Neuronal stem cell (in vitro differentiated cells): Measurements from ENCODE around the gene LHX4.

Experiments used
- DNase-seq: peaks from one replicate; pipeline ENCODE4 v3.0.0-alpha.2; 2013; ENCODE audit warnings: low spot score
- H2AFZ ChIP-seq: one replicate; pipeline ENCODE4 v1.6.1; 2013; ENCODE audit warnings: mild to moderate bottlenecking, low read length, inconsistent platforms
- H2AK5ac ChIP-seq: 2 replicates; pipeline ENCODE4 v1.6.1; 2013; ENCODE audit warnings: low read depth, mild to moderate bottlenecking, inconsistent platforms, low read length, moderate library complexity, mixed read lengths
- H2BK120ac ChIP-seq: 2 replicates; pipeline ENCODE4 v1.6.1; 2013; ENCODE audit warnings: low read depth, mild to moderate bottlenecking, inconsistent platforms, low read length, moderate library complexity, mixed read lengths
- H2BK12ac ChIP-seq: one replicate; pipeline ENCODE4 v1.6.1; 2013; ENCODE audit warnings: low read length, inconsistent platforms
- H2BK15ac ChIP-seq: 2 replicates; pipeline ENCODE4 v1.6.1; 2013; ENCODE audit warnings: mild to moderate bottlenecking, low read length, inconsistent platforms, mixed read lengths
- H2BK5ac ChIP-seq: one replicate; pipeline ENCODE4 v1.6.1; 2013; ENCODE audit warnings: inconsistent platforms, mild to moderate bottlenecking, low read length, moderate library complexity
- H3K14ac ChIP-seq: one replicate; pipeline ENCODE4 v1.6.1; 2013; ENCODE audit warnings: low read length, inconsistent platforms
- H3K18ac ChIP-seq: 2 replicates; pipeline ENCODE4 v1.6.1; 2013; ENCODE audit warnings: low read length, inconsistent platforms
- H3K23ac ChIP-seq: 2 replicates; pipeline ENCODE4 v1.6.1; 2013; ENCODE audit warnings: low read depth, mild to moderate bottlenecking, mixed read lengths, low read length, inconsistent platforms; ENCODE audit not compliant: poor library complexity
- H3K27ac ChIP-seq: replicated peaks from 3 replicates; pipeline ENCODE4 v1.5.1; 2013; ENCODE audit warnings: low read length, inconsistent platforms
- H3K27me3 ChIP-seq, 3 experiments: 2 replicates each; pipeline ENCODE4 v1.6.1; 2013; ENCODE audit warnings: low read length in 3 of 3, mild to moderate bottlenecking in 2 of 3, inconsistent platforms in 1 of 3, low read depth in 1 of 3, mixed read lengths in 1 of 3, moderate library complexity in 1 of 3; ENCODE audit not compliant: control insufficient read depth in 3 of 3, insufficient read depth in 3 of 3
- H3K36me3 ChIP-seq, 2 donors: replicated peaks in 1 of 2; 2 replicates each; pipeline ENCODE4 v1.6.1; 2013; ENCODE audit warnings: low read length in 2 of 2; ENCODE audit not compliant: control insufficient read depth in 2 of 2, insufficient read depth in 2 of 2
- H3K4ac ChIP-seq: 2 replicates; pipeline ENCODE4 v1.6.1; 2013; ENCODE audit warnings: inconsistent platforms, mild to moderate bottlenecking, low read length, moderate library complexity
- H3K4me1 ChIP-seq, 2 donors: 1 replicate in 1 of 2; 2 replicates in 1 of 2; pipeline ENCODE4 v1.6.1; 2013; ENCODE audit warnings: low read length in 2 of 2, low read depth in 1 of 2; ENCODE audit not compliant: control insufficient read depth in 2 of 2, insufficient read depth in 1 of 2
- H3K4me2 ChIP-seq: one replicate; pipeline ENCODE4 v1.6.1; 2013; ENCODE audit warnings: mild to moderate bottlenecking, low read length, inconsistent platforms; ENCODE audit not compliant: insufficient read depth, poor library complexity, severe bottlenecking
- H3K4me3 ChIP-seq, 2 donors: 2 replicates each; pipeline ENCODE4 v1.5.1; 2013; ENCODE audit warnings: low read length in 2 of 2, mild to moderate bottlenecking in 2 of 2, inconsistent platforms in 1 of 2, moderate library complexity in 1 of 2
- H3K79me1 ChIP-seq: one replicate; pipeline ENCODE4 v1.6.1; 2013; ENCODE audit warnings: low read depth, mild to moderate bottlenecking, inconsistent platforms, low read length, moderate library complexity
- H3K9ac ChIP-seq: one replicate; pipeline ENCODE4 v1.6.1; 2013; ENCODE audit warnings: mild to moderate bottlenecking, low read depth, low read length, inconsistent platforms; ENCODE audit not compliant: poor library complexity
- H3K9me3 ChIP-seq, 2 donors: replicated peaks in 1 of 2; 2 replicates each; pipeline versions ENCODE3 to v1.6.1; 2013; ENCODE audit warnings: low read length in 2 of 2, mild to moderate bottlenecking in 2 of 2, inconsistent platforms in 1 of 2, low read depth in 1 of 2, mixed read lengths in 1 of 2, moderate library complexity in 1 of 2; ENCODE audit not compliant: control insufficient read depth in 2 of 2, insufficient read depth in 1 of 2
- H4K8ac ChIP-seq: one replicate; pipeline ENCODE4 v1.6.1; 2013; ENCODE audit warnings: low read depth, mild to moderate bottlenecking, inconsistent platforms, low read length, moderate library complexity
- H4K91ac ChIP-seq: one replicate; pipeline ENCODE4 v1.6.1; 2013; ENCODE audit warnings: low read length, low read depth, mild to moderate bottlenecking, inconsistent platforms; ENCODE audit not compliant: poor library complexity
- WGBS, 2 donors: extraction: QIAGEN DNeasy Blood & Tissue Kit; methylation state at CpG; one replicate each; pipeline ENCODE4 v1.1.7; 2013; ENCODE audit warnings: missing lambda C conversion rate in 2 of 2, mixed read lengths in 1 of 2; ENCODE audit not compliant: insufficient read length in 2 of 2, insufficient replicate concordance in 1 of 2; ENCODE audit errors: extremely low coverage in 2 of 2; 5-methylcytosine and 5-hydroxymethylcytosine counted together

Gene LHX4

GRCh38 chr1:180258935-180259334, 28.9 kb downstream of the LHX4 start:
- Histone ChIP-seq H3K9ac (peak overlapping the region; percentile 2), H2BK12ac (no peak overlapping the region), H3K23ac (no peak overlapping the region), H3K27me3 (peaks cover 0 to 41% (median 2%) of the 10 kb centered on the region in 3 experiments), H3K9me3 (no peaks in the 10 kb centered on the region), H2BK15ac (no peak overlapping the region), H3K4me2 (no peak overlapping the region), H3K4me1 (peaks cover 0 to 2% of the 10 kb centered on the region in 2 donors), H2BK120ac (no peak overlapping the region), H2AFZ (no peak overlapping the region), H4K91ac (no peak overlapping the region), H2BK5ac (peak overlapping the region; percentile 10), H2AK5ac (peak overlapping the region; percentile 79), H3K27ac (no peak overlapping the region), H3K4me3 (no peak overlapping the region), H3K36me3 (no peaks in the 10 kb centered on the region), H3K79me1 (no peaks in the 10 kb centered on the region), H3K4ac (no peak overlapping the region), H3K18ac (peak overlapping the region; percentile 11), H4K8ac (no peak overlapping the region), H3K14ac (no peak overlapping the region)
- no peak for DNase-seq
- WGBS, 2 donors, result no CpG with 5 or more reads among the region's 5 CpGs

- Histone ChIP-seq H2AFZ (no peak overlapping the region), H3K27ac (no peak overlapping the region), H3K4ac (no peak overlapping the region), H2BK12ac (no peak overlapping the region), H3K14ac (no peak overlapping the region), H3K4me2 (no peak overlapping the region), H3K4me1 (peaks cover 0 to 7% of the 10 kb centered on the region in 2 donors), H2BK5ac (peak overlapping the region; percentile 10), H2BK15ac (peak overlapping the region; percentile 60), H3K23ac (peak overlapping the region; percentile 80), H3K27me3 (peaks cover 0 to 40% (median 2%) of the 10 kb centered on the region in 3 experiments), H3K18ac (peak overlapping the region; percentile 61), H3K9ac (no peak overlapping the region), H3K36me3 (no peaks in the 10 kb centered on the region), H2AK5ac (peak overlapping the region; percentile 79), H3K9me3 (no peaks in the 10 kb centered on the region), H4K91ac (no peak overlapping the region), H4K8ac (no peak overlapping the region), H3K4me3 (no peak overlapping the region), H3K79me1 (no peaks in the 10 kb centered on the region), H2BK120ac (no peak overlapping the region)
- WGBS, 2 donors, result no CpG with 5 or more reads among the region's 22 CpGs
- DNase-seq, result no peak
These were observed 29.6 kb downstream of the LHX4 start for GRCh38 chr1:180259431-180260338.

GRCh38 chr1:180260541-180260940, 30.5 kb downstream of the LHX4 start:
- H3K9me3 ChIP-seq, result no peaks in the 10 kb centered on the region
- DNase-seq, result no peak
- no peak overlapping the region for H3K14ac ChIP-seq
- WGBS, 2 donors, result no CpG with 5 or more reads among the region's 13 CpGs
- no peak overlapping the region for H4K8ac ChIP-seq
- H3K79me1 ChIP-seq, result no peaks in the 10 kb centered on the region
- no peak overlapping the region for H2BK120ac ChIP-seq
- peak overlapping the region; percentile 65 for H3K23ac ChIP-seq
- no peak overlapping the region for H3K4me2 ChIP-seq
- peak overlapping the region; percentile 39 for H3K18ac ChIP-seq
- H2BK5ac ChIP-seq, result no peak overlapping the region
- peak overlapping the region; percentile 46 for H2BK12ac ChIP-seq
- H3K4me1 ChIP-seq, result peaks cover 0 to 5% of the 10 kb centered on the region in 2 donors
- no peak overlapping the region for H3K4ac ChIP-seq
- H3K36me3 ChIP-seq, result no peaks in the 10 kb centered on the region
- peaks cover 0 to 38% (median 2%) of the 10 kb centered on the region in 3 experiments for H3K27me3 ChIP-seq
- H2BK15ac ChIP-seq, result peak overlapping the region; percentile 60
- no peak overlapping the region for H3K9ac ChIP-seq
- H4K91ac ChIP-seq, result no peak overlapping the region
- no peak overlapping the region for H3K4me3 ChIP-seq
- no peak overlapping the region for H2AFZ ChIP-seq
- no peak overlapping the region for H3K27ac ChIP-seq
- H2AK5ac ChIP-seq, result peak overlapping the region; percentile 79

GRCh38 chr1:180261030-180261429, 31.0 kb downstream of the LHX4 start:
- no peak overlapping the region for H3K4me3 ChIP-seq
- no peak overlapping the region for H3K23ac ChIP-seq
- no peak overlapping the region for H3K9ac ChIP-seq
- H3K18ac ChIP-seq, result peak overlapping the region; percentile 22
- H3K4me1 ChIP-seq, result peaks cover 0 to 5% of the 10 kb centered on the region in 2 donors
- H3K9me3 ChIP-seq, result no peaks in the 10 kb centered on the region
- H3K27me3 ChIP-seq, result peaks cover 0 to 33% (median 2%) of the 10 kb centered on the region in 3 experiments
- no peak overlapping the region for H4K91ac ChIP-seq
- no peak overlapping the region for H2BK12ac ChIP-seq
- no peak overlapping the region for H3K14ac ChIP-seq
- no peak overlapping the region for H2BK120ac ChIP-seq
- no peak overlapping the region for H3K4me2 ChIP-seq
- no peaks in the 10 kb centered on the region for H3K36me3 ChIP-seq
- no peaks in the 10 kb centered on the region for H3K79me1 ChIP-seq
- H2AK5ac ChIP-seq, result peak overlapping the region; percentile 12
- no peak for DNase-seq
- H2BK5ac ChIP-seq, result no peak overlapping the region
- H2BK15ac ChIP-seq, result no peak overlapping the region
- no peak overlapping the region for H3K27ac ChIP-seq
- WGBS, 2 donors, result no CpG with 5 or more reads among the region's 10 CpGs
- no peak overlapping the region for H3K4ac ChIP-seq
- no peak overlapping the region for H4K8ac ChIP-seq
- no peak overlapping the region for H2AFZ ChIP-seq
